ENCODE results near the gene TEX264.

DNA sequence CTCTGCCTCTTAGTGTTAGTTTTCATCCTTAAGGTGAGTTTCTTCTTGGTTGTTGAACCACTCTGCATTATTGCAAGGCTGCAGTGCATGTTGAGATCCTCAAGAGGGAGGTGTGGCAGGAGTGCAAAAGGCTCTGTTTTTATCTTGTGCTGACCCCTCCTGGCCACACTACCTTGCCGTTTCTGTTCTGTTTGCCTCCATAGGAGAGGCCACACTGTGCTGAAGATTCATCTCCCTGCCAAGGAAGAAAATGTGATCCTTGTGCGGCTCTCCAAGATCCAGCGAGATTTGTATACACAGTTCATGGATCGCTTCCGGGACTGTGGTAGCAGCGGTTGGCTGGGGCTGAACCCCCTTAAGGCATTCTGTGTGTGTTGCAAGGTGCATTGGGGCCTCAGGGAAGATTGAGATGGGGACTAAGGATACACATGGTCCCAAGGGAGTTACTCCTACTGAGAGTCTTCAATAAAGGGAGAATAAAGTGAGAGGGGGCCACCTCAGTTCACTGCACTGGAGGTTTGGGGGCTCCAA is 33.0 kb upstream of the TEX264 start:
- TF ChIP-seq CTCF (conservative IDR thresholded peaks at IDR 0.05; ENCODE audit: low read length): peak; percentile 100
- TF ChIP-seq EZH2phosphoT487 (IDR thresholded peaks at IDR 0.05; ENCODE audit: borderline replicate concordance): no peak

Data from Loucy (cell line).